NCI-H2107 (cell line): ENCODE measurements around the gene ATP7B.
"Not testable (repeated sequence)": the region's sequence is repeated elsewhere in the genome, so short reads cannot be mapped to it uniquely, and the experiment has no call there.

Experiments used
- DNase-seq: peaks from one replicate; lab custom pipeline; 2025; lab: John Stamatoyannopoulos, UW

The ATP7B gene

DNA sequence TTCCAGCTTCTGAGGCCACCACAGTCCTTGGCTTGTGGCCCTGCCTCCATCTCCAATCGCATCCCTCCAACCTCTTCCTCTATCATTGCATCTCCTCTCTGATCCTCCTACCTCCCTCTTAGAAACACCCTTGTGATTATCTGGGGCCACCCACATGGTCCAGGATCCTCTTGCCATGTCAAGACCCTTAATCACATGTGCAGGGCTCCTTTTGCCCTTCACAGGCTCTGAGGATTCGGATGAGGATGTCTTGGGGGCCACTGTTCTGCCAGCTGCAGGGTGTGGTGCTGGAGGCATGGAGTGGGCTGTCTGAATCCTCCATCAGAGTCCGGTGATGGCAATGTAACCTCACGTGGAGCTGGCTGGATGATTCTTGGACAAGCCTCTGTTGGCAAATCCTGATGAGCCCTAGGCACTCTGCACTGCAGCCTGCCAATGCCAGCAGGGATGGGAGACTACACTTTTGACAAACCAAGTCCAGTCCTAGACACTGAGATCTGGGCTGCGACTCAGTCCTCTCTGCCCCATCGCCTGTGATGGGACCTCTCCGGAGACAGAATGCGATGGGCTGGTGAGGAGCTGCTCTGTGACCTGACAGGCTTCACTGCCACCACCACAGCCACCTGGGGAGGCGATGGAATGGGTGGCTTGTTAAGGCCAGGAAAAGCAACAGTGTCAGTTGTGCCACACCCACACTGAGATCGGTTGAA, 88.3 kb downstream of the ATP7B start:
- DNase-seq: no peak

- DNase-seq: no peak
Measured at GRCh38 chr13:51921790-51922740, 89.2 kb downstream of the ATP7B start.

- DNase-seq: no peak
Measured at GRCh38 chr13:51920786-51921185, 90.5 kb downstream of the ATP7B start.

DNA sequence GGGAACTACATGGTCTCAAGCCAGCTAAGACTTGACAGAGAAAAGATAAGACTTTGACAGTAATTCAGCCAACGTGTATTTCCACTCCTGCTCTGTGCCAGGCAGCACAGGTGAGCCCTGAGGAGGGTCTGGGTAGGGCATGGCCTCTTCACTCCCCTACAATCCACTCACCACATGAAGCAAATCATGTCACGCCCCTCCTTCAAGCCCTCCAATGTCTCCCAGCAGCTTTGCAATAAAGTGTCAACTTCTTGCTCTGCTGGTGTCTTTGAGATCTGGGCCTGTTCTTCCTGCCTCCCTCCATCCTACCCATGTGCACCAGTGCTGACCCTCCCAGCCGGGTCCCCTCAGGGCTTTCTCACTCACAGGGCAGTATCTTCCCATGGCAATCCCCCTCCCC, 91.0 kb downstream of the ATP7B start:
- no peak for DNase-seq

- DNase-seq: no peak
Measured at GRCh38 chr13:51919531-51919930, 91.7 kb downstream of the ATP7B start.

DNA sequence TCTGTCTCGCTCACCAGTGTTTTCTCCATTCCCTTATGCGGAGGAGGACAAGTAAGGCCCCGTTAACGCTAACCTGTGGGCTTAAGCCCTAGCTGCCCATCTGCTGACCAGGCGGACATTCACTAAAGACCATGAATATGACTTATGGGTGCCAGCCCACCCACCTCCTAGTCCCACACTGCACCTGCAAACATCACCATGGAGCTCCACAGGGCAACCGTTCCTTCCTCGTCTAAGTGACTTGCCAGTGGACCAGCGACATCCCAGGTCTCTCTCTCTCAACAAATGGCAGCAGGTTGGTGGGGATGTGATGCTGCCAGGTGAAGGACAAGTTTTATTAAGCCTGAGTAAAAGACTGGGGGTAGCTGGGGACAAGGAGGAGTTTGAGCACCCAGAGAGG, 94.3 kb downstream of the ATP7B start:
- no peak for DNase-seq

GRCh38 chr13:51916051-51916818, 95.0 kb downstream of the ATP7B start:
- no peak for DNase-seq

- DNase-seq: no peak
Measured at GRCh38 chr13:51914137-51914493, 97.1 kb downstream of the ATP7B start.

DNA sequence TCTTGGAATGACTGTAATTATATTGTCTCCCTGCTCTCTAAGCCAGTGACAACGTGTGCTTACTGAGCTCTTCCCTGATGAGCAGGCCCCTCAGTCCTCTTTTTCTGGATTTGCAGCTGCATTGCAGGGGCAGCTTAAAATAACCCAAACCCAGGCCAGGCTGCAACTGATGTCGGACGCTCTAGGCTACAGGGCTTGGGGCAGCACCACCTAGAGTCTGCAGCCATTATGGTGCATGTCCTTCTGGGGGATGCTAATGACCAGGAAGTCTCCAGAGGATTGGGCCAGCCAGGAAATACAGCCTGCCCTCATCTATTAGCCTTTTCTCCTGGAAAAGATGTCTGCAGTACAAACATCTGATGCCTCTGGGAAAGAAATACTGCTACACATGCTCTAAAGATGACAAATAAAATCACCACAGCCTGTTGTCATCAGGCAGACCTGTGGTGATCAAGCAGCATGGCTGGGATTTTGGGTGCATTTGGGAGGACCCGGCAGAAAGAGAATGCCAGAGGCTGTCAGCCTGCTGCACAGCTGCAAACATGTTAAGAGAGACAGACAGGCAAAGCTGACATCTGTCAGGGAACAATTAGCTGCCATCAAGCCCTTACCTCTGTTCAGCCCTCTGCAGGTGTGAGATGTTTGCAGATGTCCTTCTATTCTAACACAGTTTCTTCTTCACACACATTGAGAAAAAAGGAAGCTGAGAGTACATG, 97.7 kb downstream of the ATP7B start:
- DNase-seq: no peak

GRCh38 chr13:51912511-51913225, 98.6 kb downstream of the ATP7B start:
- no peak for DNase-seq

DNA sequence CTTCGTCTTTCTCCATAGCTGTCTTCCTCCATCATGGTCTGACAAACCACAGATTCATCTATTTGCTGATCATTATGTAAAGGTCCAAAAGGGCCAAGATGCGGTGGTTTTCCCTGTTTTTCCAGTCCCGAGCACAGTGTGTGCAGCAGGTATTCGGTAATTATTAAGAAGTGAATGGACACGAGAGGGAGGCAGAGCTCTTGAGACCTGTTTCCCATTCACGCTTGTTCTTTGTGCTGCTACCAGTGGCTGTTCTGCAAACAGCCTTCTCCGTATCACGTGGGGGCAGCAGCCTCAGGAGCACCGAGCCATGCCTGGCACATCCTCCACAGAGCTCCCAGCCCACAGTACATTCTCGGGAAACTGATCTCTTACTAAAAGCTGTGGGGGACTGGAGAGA, 99.2 kb downstream of the ATP7B start:
- DNase-seq: peak; percentile 61

GRCh38 chr13:51910508-51910907, 100.7 kb downstream of the ATP7B start:
- no peak for DNase-seq

- not testable (repeated sequence) for DNase-seq
Measured at GRCh38 chr13:51909265-51909664, 102.0 kb downstream of the ATP7B start.

DNA sequence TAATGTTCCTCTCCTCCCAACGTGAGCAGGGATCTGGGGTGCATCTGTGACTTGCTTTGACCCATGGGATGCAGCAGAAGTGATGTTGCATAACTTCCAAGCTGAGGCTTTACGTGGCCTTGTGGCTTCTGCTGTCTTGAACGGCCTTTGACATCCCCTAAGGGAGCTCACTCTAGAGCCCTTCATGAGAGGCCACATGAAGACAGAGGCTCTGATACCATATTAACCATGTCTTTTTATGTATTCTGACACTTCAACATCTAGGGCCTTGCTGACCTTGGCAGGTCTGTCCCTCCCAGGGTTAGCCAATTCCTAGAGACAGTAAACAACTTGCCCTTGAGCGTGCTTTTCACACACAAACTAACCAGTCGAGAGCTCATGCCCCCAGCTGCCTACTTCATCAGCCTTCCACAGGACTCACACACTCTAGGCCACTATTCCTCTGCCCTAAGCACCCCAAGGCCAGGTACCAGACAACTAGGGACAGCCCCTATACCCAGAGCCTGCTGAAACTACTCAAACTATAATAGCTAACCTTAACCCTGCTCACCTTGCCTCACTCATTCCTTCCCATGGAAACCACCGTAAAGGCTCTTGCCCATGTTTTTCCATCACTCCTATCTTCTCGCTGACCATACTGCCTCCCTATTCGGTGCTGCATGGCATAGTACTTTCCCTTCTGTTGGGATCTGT, 104.1 kb downstream of the ATP7B start:
- DNase-seq: no peak

DNA sequence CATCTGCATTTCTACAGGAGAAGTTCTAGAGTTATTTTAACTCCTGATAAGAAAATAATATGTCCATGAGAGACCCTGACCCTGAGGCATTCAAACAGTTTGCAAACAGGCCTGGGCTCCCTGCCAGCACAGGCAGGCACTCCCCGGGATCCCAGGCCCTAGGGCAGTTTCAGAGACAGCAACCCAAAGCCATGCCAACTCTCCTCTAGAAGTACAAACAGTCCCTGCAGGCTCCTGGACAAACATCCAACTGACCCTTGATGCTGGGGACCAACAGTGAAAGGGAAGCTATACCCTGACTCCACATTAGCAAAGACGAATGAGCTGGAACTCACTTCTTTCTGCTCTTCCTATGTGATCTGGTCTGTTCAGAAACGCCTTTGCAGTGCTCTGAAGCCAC, 104.7 kb downstream of the ATP7B start:
- no peak for DNase-seq

- DNase-seq: no peak
Measured at GRCh38 chr13:51905787-51906186, 105.5 kb downstream of the ATP7B start.

- DNase-seq: no peak
Measured at GRCh38 chr13:51902776-51903175, 108.5 kb downstream of the ATP7B start.

- DNase-seq: no peak
Measured at GRCh38 chr13:51900471-51900870, 110.8 kb downstream of the ATP7B start.

- no peak for DNase-seq
Measured at GRCh38 chr13:51895906-51896888, 115.1 kb downstream of the ATP7B start.
